ENCODE data around the gene KLHL17.

Gene KLHL17

GRCh38 chr1:999725-1000356 is 39.5 kb downstream of the KLHL17 start, which contains the start of gene HES4:
TSS of gene HES4 (minus strand) at chr1:1000097. CDS start at chr1:999973, 124 bp downstream.
- TF ChIP-seq CTCF (IDR thresholded peaks at IDR 0.05) = no peak

GRCh38 chr1:1000357-1001056 is 40.1 kb downstream of the KLHL17 start:
- TF ChIP-seq CTCF (IDR thresholded peaks at IDR 0.05) = no peak

GRCh38 chr1:1001057-1001783 is 40.8 kb downstream of the KLHL17 start:
- TF ChIP-seq CTCF (IDR thresholded peaks at IDR 0.05) = no peak

- no peak for TF ChIP-seq CTCF (IDR thresholded peaks at IDR 0.05)
Measured at GRCh38 chr1:1003618-1004419, 43.4 kb downstream of the KLHL17 start.

GRCh38 chr1:1004420-1004779 is 44.0 kb downstream of the KLHL17 start:
- no peak for TF ChIP-seq CTCF (IDR thresholded peaks at IDR 0.05)

- TF ChIP-seq CTCF (IDR thresholded peaks at IDR 0.05) = no peak
Measured at GRCh38 chr1:1004780-1005697, 44.7 kb downstream of the KLHL17 start.

Data from LNCAP (cell line).